Activated CD8-positive, alpha-beta memory T cell treated with anti-CD3 and anti-CD28 coated beads, Interleukin-2, amount 50 U/mL, for 1 hour (primary cell): ENCODE results near the gene TMEM269.

Experiments
- DNase-seq: peaks from one replicate; pipeline ENCODE4 v3.0.0-alpha.2; 2020; ENCODE audit errors: extremely low read depth

TMEM269 gene, protein sequence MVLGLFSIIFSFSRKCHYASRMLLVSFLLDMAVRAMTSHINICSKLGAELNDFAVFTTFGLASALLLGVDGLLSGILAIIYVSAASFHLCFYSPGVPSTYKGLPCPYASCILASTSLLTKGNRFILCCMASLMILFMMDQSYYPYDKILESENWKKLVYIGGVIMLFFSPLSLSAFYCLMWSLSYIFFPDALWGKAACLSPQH

DNA sequence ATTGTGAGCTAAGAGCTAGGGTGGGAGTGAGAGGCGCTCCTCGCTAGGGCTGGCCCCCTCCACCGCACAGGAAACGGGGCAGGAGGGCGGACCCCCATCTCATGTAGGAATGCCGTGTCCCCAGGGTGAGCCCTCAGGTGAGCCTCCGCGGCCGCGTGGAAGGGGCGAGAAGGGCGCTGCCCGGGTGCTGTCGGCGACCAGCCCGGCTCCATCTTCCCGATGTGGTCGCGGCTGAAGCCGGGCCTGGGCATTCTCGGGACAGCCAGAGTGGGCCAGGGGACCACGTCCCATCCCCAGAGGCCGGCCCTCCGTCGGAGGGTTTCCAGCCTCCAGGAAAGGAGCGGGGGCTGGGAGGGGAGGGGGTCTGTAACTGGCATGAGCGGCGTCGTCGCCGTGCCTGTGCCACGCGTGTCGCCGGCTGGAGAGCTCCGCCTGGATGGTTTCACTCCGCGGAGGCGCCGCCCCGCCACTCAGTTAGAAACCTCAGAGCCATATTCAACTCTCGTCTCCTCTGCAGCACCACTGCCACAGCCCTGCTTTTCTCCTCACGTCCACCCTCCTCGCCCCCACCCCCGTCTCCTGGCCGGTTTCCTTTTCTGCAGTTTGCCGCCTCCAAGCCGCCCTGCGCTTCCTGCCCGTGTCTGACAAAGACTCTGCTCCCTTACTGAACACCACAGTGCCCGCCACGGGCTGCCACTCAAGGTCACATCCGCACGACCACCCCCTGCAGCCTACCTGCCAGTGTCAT is at the start of gene TMEM269:
TSS of gene TMEM269 (plus strand) at position 46 of the 748 bp plus-strand sequence. CDS start 4,903 bp downstream, outside the sequence.
- no peak for DNase-seq

DNA sequence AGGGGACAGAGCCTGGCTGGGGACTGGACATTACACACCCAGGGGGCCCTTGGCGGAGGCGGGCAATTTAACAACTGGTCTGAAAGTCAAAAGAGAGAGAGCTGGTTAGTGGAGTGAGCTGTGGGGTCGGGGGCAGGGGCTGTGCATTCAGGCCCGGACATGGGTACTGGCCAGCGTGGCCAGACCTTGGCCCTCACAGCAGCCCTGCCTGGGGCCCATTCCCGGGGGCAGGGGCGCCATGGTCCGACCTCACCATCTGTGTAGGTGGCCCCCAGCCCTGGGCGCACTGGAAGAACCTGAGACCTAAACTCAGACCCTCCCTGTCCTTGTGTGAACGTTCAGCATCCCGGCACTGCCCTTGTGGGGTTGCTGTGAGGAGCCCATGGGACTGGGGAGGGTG is 49.7 kb upstream of the TMEM269 start:
- DNase-seq = no peak

DNA sequence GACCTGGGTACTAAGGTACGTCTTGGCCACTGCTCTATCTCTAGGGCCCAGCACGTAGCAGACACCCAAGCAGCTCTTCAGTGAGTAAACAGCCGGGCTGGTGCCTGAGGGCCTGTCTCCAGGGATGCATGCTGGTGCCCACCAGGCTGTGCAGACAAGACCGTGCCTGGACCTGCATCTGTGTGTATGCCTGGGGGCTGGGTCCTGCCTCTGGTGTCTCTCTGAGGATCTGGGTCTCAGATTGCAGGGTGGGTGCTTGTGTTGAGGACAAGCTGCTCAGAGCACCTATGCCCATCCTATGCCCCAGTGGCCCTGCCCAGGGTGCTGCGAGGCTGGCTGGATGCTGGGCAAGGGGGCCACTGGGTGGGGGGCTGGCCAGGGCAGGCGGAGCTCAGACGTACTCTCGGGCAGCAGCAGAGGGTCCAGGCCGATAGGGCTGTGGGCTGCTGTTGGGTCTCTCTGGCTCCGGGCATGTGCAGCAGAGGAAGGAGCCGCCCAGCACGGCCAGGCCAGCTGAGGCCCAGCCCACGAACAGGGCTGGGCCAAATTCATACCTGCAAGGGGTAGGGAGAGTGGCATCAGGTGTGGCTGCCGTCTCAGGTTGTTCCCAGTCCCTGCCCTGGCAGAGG is 49.2 kb upstream of the TMEM269 start:
- DNase-seq = no peak

- no peak for DNase-seq
Observed at GRCh38 chr1:42736152-42736551, 48.6 kb upstream of the TMEM269 start.

GRCh38 chr1:42736571-42737200 is 48.1 kb upstream of the TMEM269 start:
- no peak for DNase-seq

DNA sequence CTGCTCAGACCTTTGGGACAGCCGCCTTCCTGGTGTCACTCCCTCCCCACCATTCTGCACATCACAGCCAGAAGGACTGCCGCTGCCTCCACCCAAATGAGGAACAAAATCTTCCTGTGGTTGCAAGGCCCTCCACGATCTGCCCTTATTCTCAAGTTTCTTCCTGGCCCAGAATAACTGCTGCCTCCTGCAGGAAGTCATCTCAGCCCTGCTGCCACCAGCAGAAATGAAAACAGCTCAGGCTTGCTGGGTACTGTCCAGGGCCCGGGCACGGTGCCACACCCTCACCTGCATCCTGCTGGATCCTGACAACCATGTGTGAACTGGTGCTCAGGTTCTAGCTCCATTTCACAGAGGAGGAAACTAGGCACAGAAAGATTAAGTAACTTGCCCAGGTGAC is 47.5 kb upstream of the TMEM269 start:
- no peak for DNase-seq

DNA sequence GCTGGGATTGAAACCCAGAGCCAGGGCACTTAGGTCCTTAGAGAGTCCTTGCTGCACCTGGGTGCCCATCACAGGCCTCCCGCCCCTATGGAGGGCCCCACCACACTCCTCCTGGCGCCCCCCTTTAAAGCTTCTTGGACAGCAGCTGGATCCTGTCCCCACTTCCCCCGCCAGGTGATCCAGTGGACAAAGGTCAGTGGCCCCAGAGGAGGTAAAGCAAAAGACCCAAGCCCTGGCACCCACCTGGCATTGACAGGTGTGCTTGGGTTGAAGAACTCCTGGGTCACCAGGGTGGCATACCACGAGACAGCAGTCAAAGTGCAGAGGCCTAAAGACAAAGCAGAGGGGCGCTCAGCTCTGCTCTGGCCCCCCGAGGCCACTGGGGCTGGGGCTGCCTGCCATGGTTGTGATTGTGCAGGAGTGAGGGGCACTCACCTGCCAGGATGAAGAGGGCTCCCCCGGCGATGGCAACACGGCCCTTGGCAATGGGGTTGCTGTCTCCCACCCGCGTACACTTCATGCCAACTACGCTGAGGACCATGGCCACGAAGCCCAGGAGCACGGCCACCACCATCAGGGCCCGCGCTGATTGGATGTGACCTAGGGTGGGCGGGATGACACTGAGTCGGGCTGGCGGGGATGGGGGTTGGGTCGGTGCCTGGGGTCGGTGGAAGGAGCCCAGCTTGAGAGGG is 46.7 kb upstream of the TMEM269 start:
- DNase-seq = no peak

DNA sequence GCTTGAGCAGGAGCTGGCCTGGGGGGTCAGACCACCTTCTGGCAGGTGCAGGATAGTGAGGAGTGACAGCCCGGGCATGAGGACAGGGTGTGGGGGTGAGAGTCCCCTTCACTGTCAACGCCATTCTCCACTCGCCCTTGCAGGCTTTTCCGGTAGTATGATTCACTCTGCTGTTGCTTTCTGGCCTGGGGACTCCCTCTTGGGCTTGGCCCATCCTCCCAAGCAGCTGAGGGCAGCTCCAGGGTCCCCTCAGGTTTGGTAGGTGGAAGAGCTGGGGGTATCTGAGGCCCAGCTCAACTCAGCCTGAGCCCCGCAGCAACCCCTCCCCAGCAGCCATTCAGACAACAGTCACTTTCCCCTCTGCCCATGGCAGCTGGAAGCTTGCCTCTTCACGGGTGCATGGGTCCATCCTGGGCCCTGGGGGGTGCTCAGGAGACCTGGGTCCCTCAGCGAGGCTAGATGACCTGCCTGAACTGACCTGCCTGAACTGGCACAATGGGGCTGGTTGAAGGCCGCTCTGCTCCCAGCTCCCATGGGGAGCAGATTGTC is 46.0 kb upstream of the TMEM269 start:
- no peak for DNase-seq

GRCh38 chr1:42739753-42740700 is 44.8 kb upstream of the TMEM269 start, which contains the start of gene CLDN19:
Gene CLDN19, minus strand, starts transcription at chr1:42740236. Its CDS starts 173 bp downstream, at chr1:42740063.
- DNase-seq = no peak

GRCh38 chr1:42740851-42741580 is 43.8 kb upstream of the TMEM269 start:
- DNase-seq = no peak

- no peak for DNase-seq
Observed at GRCh38 chr1:42741706-42742105, 43.1 kb upstream of the TMEM269 start.

DNA sequence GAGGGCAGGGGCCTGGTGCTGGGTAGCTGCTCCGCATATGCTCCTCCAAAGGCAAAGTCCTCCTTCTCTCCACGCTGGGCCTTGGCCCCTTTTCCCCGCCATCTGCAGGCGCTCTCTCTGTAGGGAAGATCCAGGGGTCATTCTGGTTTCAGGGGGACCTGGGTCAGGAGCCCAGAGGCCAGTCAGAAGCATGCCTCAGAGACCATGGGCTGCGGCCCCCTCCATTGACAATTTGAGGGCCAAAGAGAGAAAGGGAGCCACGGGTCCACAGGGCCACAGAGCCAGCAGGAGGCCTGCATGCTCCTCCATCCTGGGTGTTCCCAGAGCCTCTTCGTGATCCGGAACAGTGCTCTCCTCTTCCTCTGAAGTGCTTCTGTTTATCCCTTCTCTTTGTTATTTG is 42.6 kb upstream of the TMEM269 start:
- no peak for DNase-seq

- no peak for DNase-seq
Observed at GRCh38 chr1:42742617-42743316, 42.0 kb upstream of the TMEM269 start.

GRCh38 chr1:42743317-42744147 is 41.3 kb upstream of the TMEM269 start:
- DNase-seq = no peak

DNA sequence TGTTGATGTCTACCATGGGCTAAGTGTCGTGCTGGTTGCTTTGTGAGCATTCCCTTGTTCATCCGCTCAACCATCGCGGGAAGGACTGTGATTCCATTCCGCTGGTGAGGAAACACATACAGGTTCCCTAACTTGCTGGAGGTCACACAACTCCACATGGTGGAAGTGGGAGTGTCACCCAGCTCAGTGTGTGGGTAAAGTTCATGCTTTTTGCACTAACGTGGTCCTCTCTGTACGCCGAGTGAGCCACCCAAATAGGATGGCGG is 40.7 kb upstream of the TMEM269 start:
- no peak for DNase-seq

- no peak for DNase-seq
Observed at GRCh38 chr1:42745851-42746250, 38.9 kb upstream of the TMEM269 start.

DNA sequence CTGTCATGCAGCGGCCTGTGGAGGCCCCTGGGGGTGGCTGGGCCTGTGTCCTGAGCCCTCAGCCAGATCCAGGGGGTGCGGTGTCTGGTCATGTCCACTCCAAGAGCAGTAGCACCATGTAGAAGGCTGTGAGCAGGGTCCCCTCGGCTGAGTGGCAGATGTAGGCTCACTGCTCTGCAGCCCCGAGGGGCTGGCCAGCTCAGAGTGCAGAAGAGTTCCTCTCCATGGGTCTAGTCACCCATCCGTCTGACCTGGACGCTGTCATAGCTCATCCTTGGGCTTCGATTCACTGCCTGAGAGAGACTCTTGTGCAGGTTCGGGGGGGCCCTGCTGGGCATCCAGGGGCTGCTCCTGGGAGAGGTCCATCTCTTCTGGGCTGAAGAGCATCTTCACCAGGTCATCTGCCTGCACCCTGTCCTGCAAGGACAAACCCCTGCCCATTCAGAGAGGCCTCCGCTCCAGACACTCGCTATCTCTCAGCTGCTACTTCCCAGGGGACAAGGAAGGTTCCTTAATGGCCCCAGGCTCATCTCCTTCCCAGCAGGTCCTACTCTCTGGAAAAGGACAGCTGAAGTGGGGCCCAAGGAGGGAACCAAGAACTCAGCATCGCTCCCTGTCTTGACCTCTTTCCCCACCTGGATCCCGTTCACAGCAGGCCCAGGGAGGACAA is 38.2 kb upstream of the TMEM269 start:
- no peak for DNase-seq

- no peak for DNase-seq
Observed at GRCh38 chr1:42747125-42747524, 37.7 kb upstream of the TMEM269 start.
